ENCODE data around the gene CYB5B. TPM values are rescaled to one million over a fixed set of nuclear protein-coding genes. Genes with fewer than 3 reads are reported as not detected.

Gene CYB5B
- total and polyA plus RNA-seq, 2 donors from 2014 or later = 89.0 to 111 TPM

DNA sequence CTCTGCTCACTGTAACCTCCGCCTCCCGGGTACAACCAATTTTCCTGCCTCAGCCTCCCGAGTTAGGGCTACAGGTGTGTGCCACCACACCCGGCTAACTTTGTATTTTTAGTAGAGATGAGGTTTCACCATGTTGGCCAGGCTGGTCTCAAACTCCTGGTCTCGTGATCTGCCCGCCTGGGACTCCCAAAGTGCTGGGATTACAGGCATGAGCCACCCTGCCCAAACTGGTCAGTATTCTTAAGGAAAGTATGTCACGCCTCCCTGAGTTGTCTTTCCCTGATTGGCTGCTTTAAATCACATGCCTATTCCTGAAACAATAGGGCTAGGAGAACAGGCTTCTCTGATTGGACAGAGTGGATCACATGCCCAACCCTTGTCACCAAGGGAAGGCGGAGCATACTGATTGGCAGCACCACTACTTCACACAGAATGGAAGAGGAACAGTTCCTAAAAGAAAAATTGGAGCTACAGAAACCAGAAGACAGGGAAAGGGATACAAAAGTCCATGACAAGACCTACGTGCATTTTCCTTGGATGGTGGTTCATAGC, 17.6 kb upstream of the CYB5B start:
- Histone ChIP-seq H3K9ac (ENCODE audit: low read length in 3 of 3) (no peak overlapping the region), H3K4me1 (ENCODE audit: control insufficient read depth in 2 of 3, insufficient read depth in 2 of 3, low read depth in 1 of 3, low read length in 3 of 3) (peaks cover 11 to 16% (median 14%) of the 10 kb centered on the region in 3 donors), H3K27me3 (ENCODE audit: control insufficient read depth, insufficient read depth, low read length) (no peaks in the 10 kb centered on the region), H3K27ac (ENCODE audit: low read depth in 2 of 2, low read length in 2 of 2) (no peak overlapping the region), H3K9me3 (ENCODE audit: control insufficient read depth in 2 of 3, insufficient read depth in 1 of 3, low read length in 3 of 3) (no peaks in the 10 kb centered on the region), H3K4me3 (ENCODE audit: low read length in 3 of 3) (no peak overlapping the region), H3K36me3 (ENCODE audit: control insufficient read depth in 2 of 3, insufficient read depth in 3 of 3, low read length in 3 of 3) (no peaks in the 10 kb centered on the region)
- no peak for FAIRE-seq
- TF ChIP-seq, protein P1, sequence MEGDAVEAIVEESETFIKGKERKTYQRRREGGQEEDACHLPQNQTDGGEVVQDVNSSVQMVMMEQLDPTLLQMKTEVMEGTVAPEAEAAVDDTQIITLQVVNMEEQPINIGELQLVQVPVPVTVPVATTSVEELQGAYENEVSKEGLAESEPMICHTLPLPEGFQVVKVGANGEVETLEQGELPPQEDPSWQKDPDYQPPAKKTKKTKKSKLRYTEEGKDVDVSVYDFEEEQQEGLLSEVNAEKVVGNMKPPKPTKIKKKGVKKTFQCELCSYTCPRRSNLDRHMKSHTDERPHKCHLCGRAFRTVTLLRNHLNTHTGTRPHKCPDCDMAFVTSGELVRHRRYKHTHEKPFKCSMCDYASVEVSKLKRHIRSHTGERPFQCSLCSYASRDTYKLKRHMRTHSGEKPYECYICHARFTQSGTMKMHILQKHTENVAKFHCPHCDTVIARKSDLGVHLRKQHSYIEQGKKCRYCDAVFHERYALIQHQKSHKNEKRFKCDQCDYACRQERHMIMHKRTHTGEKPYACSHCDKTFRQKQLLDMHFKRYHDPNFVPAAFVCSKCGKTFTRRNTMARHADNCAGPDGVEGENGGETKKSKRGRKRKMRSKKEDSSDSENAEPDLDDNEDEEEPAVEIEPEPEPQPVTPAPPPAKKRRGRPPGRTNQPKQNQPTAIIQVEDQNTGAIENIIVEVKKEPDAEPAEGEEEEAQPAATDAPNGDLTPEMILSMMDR (IDR thresholded peaks at IDR 0.05; ENCODE audit: borderline replicate concordance, extremely low read depth, insufficient read depth) = no peak
- intact Hi-C loops (cut with DNase I) = no loop called here
- no peak for DNase-seq

GRCh38 chr16:69407702-69408323, 16.6 kb upstream of the CYB5B start:
- no peak for FAIRE-seq

GRCh38 chr16:69408475-69408874, 15.9 kb upstream of the CYB5B start:
- no peaks in the 10 kb centered on the region for H3K27me3 ChIP-seq (ENCODE audit: control insufficient read depth, insufficient read depth, low read length)
- no peak overlapping the region for H3K9ac ChIP-seq (ENCODE audit: low read length in 3 of 3)
- no peaks in the 10 kb centered on the region for H3K9me3 ChIP-seq (ENCODE audit: control insufficient read depth in 2 of 3, insufficient read depth in 1 of 3, low read length in 3 of 3)
- no peak overlapping the region for H3K4me3 ChIP-seq (ENCODE audit: low read length in 3 of 3)
- no peaks in the 10 kb centered on the region for H3K36me3 ChIP-seq (ENCODE audit: control insufficient read depth in 2 of 3, insufficient read depth in 3 of 3, low read length in 3 of 3)
- FAIRE-seq = no peak
- peaks cover 5 to 16% (median 14%) of the 10 kb centered on the region in 3 donors for H3K4me1 ChIP-seq (ENCODE audit: control insufficient read depth in 2 of 3, insufficient read depth in 2 of 3, low read depth in 1 of 3, low read length in 3 of 3)
- intact Hi-C loops (cut with DNase I) = no loop called here
- no peak overlapping the region for H3K27ac ChIP-seq (ENCODE audit: low read depth in 2 of 2, low read length in 2 of 2)
- TF ChIP-seq, protein P1 (IDR thresholded peaks at IDR 0.05; ENCODE audit: borderline replicate concordance, extremely low read depth, insufficient read depth) = no peak
- DNase-seq = no peak

More at GRCh38 chr16:69407702-69408323, 16.6 kb upstream of the CYB5B start:
- Histone ChIP-seq H3K27me3 (ENCODE audit: control insufficient read depth, insufficient read depth, low read length) (no peaks in the 10 kb centered on the region), H3K27ac (ENCODE audit: low read depth in 2 of 2, low read length in 2 of 2) (no peak overlapping the region), H3K4me3 (ENCODE audit: low read length in 3 of 3) (no peak overlapping the region), H3K36me3 (ENCODE audit: control insufficient read depth in 2 of 3, insufficient read depth in 3 of 3, low read length in 3 of 3) (no peaks in the 10 kb centered on the region), H3K9me3 (ENCODE audit: control insufficient read depth in 2 of 3, insufficient read depth in 1 of 3, low read length in 3 of 3) (no peaks in the 10 kb centered on the region), H3K9ac (ENCODE audit: low read length in 3 of 3) (no peak overlapping the region), H3K4me1 (ENCODE audit: control insufficient read depth in 2 of 3, insufficient read depth in 2 of 3, low read depth in 1 of 3, low read length in 3 of 3) (peaks cover 5 to 16% (median 14%) of the 10 kb centered on the region in 3 donors)
- intact Hi-C loops (cut with DNase I) = no loop called here
- TF ChIP-seq, protein P1 (IDR thresholded peaks at IDR 0.05; ENCODE audit: borderline replicate concordance, extremely low read depth, insufficient read depth) = no peak
- peak in 1 of 5 donors; percentile 25 for DNase-seq
